Measurements from ENCODE around the gene KIZ. TPM values are rescaled to one million over a fixed set of nuclear protein-coding genes. Genes with fewer than 3 reads are reported as not detected.

The KIZ gene
- total RNA-seq, 4 donors from 2014 or later: 31.3 to 79.4 (median 50.8) TPM

DNA sequence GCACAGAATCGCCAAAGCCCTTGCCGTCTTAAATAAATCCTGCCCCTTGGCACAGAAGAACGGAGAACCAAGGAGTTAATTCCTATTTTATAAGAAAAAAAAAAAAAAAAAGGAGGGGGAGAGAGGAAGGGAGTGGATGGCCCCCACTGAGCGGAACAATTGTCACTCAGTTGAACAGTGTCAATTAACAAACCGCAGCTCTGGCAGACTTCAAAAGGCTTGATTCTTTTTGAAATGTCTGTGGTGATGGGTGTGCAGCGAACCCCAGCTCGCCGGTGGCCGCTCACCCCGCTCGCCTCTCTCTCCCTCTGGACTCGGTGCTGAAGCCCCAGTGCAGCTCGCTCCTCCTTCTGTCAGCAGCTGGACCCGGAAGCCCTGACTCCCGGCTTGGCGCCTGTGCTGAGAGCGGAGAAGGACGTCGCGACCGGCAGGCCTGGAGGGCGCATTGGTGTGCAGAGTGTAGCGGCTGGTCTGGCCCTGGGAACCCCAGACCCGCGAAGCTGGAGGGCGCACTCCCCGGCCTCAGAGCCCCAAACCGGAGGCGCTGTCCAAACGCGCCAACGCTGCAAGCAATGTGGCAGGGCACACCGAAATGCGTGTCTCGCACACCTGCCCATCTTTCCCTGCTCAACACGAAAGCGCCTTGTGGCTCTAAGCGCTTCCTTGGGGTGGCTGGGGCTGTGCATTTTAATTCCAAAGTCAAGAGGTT, 23.1 kb upstream of the KIZ start:
- TF ChIP-seq POLR2A (IDR thresholded peaks at IDR 0.05): no peak
- TF ChIP-seq, protein P1, sequence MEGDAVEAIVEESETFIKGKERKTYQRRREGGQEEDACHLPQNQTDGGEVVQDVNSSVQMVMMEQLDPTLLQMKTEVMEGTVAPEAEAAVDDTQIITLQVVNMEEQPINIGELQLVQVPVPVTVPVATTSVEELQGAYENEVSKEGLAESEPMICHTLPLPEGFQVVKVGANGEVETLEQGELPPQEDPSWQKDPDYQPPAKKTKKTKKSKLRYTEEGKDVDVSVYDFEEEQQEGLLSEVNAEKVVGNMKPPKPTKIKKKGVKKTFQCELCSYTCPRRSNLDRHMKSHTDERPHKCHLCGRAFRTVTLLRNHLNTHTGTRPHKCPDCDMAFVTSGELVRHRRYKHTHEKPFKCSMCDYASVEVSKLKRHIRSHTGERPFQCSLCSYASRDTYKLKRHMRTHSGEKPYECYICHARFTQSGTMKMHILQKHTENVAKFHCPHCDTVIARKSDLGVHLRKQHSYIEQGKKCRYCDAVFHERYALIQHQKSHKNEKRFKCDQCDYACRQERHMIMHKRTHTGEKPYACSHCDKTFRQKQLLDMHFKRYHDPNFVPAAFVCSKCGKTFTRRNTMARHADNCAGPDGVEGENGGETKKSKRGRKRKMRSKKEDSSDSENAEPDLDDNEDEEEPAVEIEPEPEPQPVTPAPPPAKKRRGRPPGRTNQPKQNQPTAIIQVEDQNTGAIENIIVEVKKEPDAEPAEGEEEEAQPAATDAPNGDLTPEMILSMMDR (IDR thresholded peaks at IDR 0.05): no peak

DNA sequence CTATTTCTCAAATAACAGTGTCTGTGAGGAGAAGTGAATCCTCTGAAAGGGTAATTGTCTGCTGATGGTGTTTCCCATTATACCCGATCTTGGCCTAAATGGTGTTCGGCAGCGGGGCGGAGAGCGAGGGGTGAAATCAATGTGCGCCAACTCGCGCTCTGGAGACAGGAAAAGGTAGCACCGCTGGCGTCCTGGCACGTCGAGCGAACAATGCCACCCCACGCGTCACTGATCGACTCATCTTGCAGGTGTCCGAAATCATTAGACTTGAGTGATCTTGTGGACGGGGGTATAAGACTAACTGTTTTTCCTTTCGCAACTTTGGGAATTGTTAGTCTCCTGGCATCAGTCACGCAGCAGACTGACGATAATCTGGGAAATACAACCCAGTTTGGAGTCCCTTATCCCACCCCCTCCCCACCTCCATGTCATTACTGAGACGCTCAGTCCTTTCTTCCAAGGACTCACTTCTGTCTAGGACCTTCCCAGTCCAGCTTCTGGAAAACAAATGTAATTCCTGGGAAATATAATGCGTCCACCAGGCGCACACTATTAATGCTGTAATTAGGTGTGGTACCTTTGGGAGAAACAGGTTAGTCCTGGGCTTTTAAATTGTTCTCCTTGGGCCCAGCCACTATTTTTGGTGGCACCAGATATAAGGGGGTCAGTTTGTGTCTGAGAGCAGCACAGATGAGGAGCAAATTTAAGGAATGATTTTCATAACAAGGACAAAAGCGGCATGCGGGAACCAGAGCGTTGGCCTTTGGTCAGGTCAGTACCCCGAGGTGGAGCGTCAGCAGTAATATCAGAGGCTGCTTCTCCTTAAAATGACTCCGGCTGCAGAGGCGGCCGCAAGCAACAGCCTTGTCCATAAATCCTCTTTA, 22.1 kb upstream of the KIZ start:
- Histone ChIP-seq H3K27ac (no peak overlapping the region), H3K4me3 (no peak overlapping the region), H3K9me3 (no peaks in the 10 kb centered on the region), H3K36me3 (no peaks in the 10 kb centered on the region), H3K27me3 (peaks cover 0 to 76% of the 10 kb centered on the region in 2 donors), H3K4me1 (peaks cover 0 to 50% (median 12%) of the 10 kb centered on the region in 4 donors)
- DNase-seq: no peak
- no peak for TF ChIP-seq POLR2A (IDR thresholded peaks at IDR 0.05)
- TF ChIP-seq, protein P1 (IDR thresholded peaks at IDR 0.05): no peak

More for the DNA sequence above, 23.1 kb upstream of the KIZ start:
- DNase-seq: peak; percentile 39 to 78 (median 65)
- no peaks in the 10 kb centered on the region for H3K9me3 ChIP-seq
- no peak overlapping the region for H3K27ac ChIP-seq
- peaks cover 0 to 50% (median 12%) of the 10 kb centered on the region in 4 donors for H3K4me1 ChIP-seq
- peaks cover 0 to 78% of the 10 kb centered on the region in 2 donors for H3K27me3 ChIP-seq
- H3K36me3 ChIP-seq: no peaks in the 10 kb centered on the region
- H3K4me3 ChIP-seq: peak overlapping the region; percentile 3 to 62 (median 54)

DNA sequence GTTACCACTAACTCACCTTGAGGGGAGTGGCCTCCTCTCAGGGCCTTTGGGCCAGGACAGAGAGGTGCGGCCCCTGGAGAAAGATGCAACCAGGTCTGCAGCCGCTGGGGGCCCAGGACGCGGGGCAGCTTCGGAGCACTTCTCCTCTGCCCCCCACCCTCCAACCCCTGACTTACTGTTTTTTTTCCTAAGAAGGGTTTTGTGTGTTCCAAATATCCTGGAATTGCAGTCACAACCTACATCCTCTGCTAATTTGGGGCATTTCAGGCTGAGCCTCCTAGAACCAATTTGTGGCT, 21.5 kb upstream of the KIZ start:
- H3K27me3 ChIP-seq: peaks cover 0 to 70% of the 10 kb centered on the region in 2 donors
- TF ChIP-seq POLR2A (IDR thresholded peaks at IDR 0.05): no peak
- TF ChIP-seq, protein P1 (IDR thresholded peaks at IDR 0.05): no peak
- H3K9me3 ChIP-seq: no peaks in the 10 kb centered on the region
- peaks cover 0 to 50% (median 12%) of the 10 kb centered on the region in 4 donors for H3K4me1 ChIP-seq
- no peak overlapping the region for H3K4me3 ChIP-seq
- no peaks in the 10 kb centered on the region for H3K36me3 ChIP-seq
- no peak for DNase-seq
- no peak overlapping the region for H3K27ac ChIP-seq

DNA sequence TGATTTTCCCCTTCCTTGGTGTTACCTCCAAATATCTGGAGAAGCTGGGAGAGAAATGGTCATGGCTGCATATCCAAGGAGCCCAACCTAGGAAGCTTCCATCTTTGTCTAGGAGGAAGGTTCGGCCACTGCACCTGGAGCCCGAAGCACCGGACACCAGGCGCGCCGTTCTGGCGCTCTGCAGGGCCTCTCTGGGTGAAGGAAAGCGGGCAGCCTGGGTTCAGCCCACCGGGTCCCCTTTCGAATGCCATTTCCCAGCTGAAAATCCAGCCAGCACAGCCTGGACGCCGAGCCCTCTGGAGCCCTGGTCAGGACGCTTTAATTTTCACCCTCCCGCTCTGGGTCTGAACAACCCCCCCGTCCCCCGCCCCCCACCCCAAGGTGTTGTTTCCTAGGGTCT, 21.0 kb upstream of the KIZ start:
- peaks cover 0 to 66% of the 10 kb centered on the region in 2 donors for H3K27me3 ChIP-seq
- H3K27ac ChIP-seq: no peak overlapping the region
- no peak for DNase-seq
- no peaks in the 10 kb centered on the region for H3K9me3 ChIP-seq
- no peak for TF ChIP-seq POLR2A (IDR thresholded peaks at IDR 0.05)
- TF ChIP-seq, protein P1 (IDR thresholded peaks at IDR 0.05): no peak
- peaks cover 0 to 45% (median 12%) of the 10 kb centered on the region in 4 donors for H3K4me1 ChIP-seq
- no peaks in the 10 kb centered on the region for H3K36me3 ChIP-seq
- H3K4me3 ChIP-seq: no peak overlapping the region

DNA sequence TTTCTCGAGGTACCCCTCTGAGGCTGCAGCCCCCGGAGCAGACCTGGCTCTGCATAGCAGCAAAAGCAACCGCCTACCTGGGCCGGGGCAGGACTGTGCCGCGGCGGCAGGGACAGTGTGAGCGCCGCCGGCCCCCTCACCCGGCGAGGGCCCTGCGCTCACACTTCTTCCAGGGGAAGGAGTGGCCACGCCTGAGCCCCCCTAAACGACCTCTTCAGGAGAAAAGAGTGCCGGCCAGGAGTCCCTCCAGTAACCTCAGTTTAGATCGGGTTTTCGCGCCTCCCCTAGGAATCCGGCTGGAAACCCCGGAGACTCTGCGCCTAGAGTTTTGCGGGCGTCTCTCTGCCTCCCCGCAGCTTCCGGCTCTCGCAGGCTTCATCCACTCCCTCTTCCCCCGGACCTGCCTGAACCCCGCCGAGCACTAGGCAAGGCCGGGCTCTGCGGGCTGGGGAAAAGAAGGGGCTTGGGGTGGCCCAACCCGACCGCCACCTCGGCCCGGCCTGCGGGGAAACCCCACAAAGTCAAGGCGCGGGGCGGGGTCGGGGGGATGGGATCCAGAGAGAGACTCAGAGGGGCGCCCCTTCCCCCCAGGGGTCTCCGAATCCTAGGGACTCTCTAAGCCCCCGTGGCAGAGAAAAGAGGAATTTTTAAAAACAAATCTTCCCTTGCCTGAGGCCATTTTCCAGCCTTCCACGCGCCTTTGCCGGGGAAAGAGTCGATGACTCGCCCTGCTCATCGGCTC, 20.3 kb upstream of the KIZ start:
- DNase-seq: no peak
- Histone ChIP-seq H3K27ac (no peak overlapping the region), H3K9me3 (no peaks in the 10 kb centered on the region), H3K4me3 (peak overlapping the region in 2 of 4 donors; percentile 10 to 12), H3K4me1 (peaks cover 0 to 38% (median 9%) of the 10 kb centered on the region in 4 donors), H3K27me3 (peaks cover 0 to 59% of the 10 kb centered on the region in 2 donors), H3K36me3 (no peaks in the 10 kb centered on the region)
- TF ChIP-seq, protein P1 (IDR thresholded peaks at IDR 0.05): no peak
- no peak for TF ChIP-seq POLR2A (IDR thresholded peaks at IDR 0.05)
